Measurements from ENCODE around the gene CFAP210.

Gene CFAP210, protein sequence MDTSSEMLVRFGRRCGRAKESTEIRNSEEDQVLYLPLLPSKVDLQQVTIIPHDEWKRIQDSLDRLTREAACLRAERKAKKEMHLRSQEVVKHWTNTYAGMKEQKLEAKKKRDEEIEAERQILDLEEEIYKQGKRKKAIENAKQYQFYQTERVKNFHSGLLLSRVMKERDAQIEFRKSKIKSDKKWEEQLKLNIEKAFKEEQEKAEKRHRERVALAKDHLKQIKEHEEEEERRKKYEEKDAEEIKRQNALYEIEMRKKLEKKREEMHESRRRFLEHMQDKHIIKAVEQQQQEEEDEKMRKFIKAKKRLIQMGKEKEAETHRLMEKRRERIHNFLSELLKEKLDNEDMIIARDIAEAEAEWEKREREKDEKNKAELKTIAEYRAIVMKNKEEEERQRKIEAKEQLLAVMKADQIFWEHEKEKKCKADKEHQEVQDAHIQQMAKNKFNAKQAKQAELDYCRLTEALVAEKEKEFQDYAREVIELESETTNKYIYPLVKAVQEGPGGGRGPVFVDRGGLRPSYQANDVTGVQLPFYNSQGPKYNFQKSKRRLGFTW

DNA sequence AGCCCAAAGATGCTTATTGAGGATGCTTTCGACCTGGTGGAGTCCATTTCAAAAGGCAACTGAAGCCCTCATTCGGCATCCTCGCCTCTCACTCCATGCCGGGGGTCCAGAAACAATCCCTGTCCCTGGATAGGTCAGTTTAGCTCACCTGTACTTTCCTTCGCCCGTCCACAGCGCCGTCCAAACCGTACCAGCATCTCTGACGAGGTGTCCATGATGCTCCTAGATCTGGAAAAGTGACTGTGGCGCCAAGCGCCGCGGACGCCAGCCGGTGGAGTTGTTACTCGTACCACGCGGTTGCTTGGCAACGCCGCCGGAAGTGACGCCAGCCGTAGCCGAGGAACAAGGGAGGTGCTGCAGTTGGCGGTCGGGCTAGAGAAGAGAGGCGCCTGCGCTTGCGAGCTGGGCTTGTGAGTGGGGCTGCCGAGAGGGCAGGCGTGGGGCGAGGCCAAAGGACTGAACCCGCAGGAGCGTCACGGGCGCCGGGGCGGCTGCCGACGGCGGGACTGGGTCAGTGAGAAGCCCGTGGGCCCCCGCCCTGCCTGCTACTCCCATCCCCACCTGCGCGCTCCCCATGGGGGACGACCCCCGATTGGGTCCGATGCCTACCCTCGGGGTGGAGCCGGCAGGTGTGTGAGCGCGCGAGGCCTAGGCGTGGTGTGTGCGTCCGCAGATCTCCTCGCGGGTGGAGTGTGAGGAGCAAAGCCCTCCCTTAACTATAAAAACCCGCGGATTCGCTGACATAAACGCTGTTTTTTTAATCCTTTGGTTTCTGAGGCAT lies at the start of gene CFAP210, which contains the start of gene PHOSPHO2:
Gene CFAP210 (minus strand): TSS at position 293 of the 781 bp plus-strand sequence. CDS start 78 bp downstream, at position 215.
Gene PHOSPHO2 (plus strand): TSS at position 357 of the 781 bp plus-strand sequence. CDS start 6,503 bp downstream, outside the sequence.
- DNase-seq (ENCODE audit: low read depth) = peak; percentile 97

DNA sequence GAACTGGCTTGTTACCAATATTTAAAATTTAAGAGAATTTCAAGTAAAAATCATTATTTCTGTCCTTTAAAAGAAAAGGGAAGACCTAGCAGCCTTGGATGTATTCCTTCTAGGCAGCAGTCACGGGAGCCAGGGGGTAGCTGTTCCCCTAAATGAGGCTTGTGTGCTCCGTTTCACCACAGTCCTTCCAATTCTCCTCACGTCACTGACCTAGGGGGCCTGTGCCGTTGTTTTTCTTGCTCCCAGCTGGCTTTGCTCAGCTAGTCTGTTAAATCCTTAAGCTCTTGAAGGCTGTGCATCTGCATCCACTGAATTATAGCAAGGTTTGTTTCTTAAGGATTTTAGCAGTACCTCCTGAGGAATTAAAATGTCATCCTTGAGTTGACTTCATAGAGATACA lies 49.3 kb upstream of the CFAP210 start:
- DNase-seq (ENCODE audit: low read depth) = no peak

DNA sequence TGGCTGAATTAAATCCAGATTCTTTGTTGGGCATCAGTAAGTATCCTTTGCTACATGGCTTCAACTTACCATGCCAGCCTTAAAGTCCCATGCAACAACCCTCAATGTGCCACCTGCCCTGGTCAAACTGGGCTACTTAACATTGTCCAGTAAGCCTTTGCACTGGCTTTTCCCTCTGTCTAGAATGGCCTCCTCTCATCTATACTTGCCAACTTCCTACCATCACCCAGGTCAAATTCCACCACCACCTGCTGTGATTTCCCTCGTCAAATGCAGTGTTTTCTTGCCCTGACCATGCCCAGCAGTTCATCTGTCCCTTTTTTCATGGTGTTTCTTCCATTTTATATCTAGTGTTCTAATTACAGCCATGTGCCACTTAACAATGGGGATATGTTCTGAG lies 45.1 kb upstream of the CFAP210 start:
- no peak for DNase-seq (ENCODE audit: low read depth)

DNA sequence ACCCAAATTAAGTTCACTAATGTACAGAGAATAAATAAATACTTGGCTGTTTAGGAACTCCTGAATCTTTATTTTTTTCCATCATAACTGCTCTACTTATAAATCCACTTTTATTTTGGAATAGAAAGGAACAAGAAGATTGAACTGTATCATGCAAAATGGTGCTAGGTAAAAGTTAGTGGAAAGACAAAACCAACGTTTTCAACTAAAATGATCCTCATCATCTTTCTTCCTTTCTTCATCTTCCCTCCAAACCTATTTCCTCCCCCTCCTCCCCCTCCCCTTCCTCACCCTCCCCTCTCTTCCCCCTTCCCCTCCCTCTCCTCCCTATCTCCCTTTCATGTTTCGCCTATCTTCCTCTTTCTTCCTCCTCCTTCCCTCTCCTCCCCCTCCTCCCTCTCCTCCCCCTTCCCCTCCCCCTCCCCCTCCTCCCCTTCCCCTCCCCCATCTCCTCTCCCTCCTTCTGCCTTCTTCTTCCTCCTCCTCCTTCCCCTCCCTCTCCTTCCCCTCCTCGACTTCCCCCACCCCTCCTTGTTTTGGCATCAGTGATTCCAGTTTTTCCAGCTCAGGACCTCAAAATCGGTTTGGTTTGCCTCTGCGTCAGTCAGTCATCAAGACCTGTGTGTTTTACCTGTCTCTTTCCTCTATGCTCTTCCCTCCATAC lies 44.5 kb upstream of the CFAP210 start:
- DNase-seq (ENCODE audit: low read depth) = no peak

DNA sequence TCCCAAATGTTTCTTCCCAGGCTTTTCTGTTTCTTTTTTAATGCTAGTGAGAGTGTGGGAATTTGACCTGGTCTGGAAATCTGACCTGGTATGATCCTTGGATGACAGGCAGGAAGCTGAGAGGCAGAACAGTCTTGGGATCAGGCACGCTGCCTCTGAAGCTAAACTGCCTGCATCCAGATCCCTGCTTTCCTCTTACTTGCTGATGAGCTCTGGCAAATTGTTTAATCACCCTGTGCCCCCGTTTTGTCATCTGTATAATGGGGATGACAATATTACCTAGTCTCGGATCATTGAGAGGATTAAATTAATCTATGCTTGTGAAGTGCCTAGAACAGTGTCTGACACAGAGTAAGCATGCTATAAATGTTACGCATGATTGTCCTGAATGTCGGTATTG lies 42.7 kb upstream of the CFAP210 start:
- peak; percentile 10 for DNase-seq (ENCODE audit: low read depth)

DNA sequence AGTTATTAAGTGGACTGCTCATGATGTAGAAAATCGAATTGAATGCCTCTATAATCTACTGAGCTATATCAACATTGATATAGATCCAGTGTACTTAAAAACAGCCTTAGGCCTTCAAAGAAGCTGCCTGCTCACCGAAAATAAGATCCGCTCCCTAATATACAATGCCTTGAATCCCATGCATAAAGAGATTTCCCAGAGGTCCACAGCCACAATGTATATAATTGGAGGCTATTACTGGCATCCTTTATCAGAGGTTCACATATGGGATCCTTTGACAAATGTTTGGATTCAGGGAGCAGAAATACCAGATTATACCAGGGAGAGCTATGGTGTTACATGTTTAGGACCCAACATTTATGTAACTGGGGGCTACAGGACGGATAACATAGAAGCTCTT lies 41.4 kb upstream of the CFAP210 start:
- DNase-seq (ENCODE audit: low read depth) = no peak

DNA sequence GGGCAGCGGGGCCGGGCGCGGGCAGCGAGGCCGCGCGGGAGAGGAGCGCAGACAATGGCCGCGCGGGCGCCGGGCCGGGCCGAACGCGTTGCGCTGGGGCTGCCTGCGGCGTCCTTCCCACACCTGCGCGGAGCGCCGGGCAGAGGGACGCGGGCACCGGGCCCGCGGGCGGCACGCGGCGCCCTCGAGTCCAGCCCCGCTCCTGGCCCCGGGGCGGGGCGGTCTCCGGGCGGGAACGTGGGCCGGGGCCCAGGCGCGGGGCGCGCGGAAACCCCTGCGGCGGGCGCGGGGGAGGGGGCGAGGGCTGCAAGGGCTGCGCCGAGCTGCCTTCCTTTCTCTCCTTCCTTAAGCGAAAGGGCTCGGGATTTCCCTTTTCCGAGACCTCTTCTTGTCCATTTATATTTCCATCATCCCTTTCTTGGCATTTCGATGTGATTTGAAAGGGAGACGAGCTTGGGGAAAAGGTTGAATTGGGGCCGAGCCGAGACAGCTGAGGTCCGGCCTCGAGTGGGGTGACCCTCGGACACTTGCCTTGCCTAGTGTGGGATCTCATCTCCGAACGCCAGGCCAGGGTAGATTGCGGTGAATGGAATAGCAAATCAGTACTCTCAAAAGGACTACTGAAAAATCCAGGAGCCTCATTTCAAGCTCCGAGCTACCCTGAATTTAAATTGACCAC lies 40.1 kb upstream of the CFAP210 start:
- peak; percentile 3 for DNase-seq (ENCODE audit: low read depth)

DNA sequence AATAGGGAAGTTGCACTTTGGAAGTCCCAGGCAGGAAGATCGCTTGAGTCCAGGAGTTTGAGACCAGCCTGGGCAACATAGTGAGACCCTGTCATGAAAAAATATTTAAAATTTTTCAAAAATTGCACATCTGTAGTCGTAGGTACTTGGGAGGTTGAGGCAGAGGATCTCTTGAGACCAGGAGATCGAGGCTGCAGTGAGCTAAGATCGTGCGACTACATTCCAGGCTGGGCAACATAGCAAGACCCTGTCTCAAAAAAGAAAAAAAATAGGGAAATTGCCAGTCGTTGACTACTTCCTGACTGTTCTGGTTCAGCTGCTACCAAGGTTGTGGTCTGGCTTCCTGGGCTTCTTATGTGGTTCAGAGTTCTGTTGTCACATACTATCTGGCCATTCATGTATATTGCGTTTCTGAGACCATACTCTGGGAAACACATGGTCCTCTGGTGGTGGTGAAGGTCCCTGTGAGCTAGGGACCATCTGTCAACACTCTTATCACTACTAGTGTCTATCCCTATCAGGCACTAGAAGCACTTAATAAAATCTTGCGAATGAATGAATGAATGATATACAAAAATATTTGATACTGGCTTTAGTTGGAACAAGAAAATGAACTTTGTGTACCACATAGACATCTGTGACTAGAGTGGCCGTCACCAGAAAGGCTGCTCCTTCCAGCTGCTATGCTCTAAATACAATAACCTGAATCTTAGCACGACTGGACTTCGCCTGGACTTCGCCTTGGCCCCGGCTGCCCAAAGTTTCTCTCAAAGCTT lies 38.6 kb upstream of the CFAP210 start:
- no peak for DNase-seq (ENCODE audit: low read depth)

DNA sequence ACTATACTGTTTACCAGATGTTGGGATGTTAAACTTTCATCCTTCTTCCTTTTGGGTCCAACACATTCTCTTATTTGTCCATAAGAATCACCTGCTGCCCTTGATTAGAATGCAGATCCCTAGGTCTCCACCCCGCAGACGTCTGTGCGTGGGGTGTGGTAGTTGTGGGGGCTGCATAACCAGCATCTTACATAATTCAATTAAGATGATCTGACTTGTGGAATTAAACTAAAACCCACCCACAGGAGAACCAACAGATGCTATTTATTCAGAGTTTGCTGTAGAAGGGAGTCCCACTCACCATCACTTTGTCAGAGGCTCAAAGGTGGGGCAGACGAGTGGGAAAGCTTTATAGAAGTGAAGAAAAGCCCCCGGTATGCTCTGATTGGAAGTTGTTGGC lies 37.9 kb upstream of the CFAP210 start:
- DNase-seq (ENCODE audit: low read depth) = no peak

DNA sequence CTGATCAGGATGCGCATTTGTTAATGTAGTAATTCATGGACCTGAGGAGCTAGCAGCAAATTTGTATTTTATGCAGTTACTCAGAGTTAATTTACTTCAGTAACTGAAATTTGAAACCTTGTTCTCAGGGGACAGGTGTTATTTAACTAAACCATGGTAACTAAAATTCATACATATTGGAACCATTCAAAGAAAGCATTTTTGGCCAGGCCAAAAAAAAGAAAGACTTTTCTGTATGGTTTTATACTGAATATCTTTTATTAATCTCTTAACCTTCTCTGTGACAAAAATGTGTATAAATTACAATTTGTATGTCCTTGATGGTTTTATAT lies 35.0 kb upstream of the CFAP210 start:
- no peak for DNase-seq (ENCODE audit: low read depth)

DNA sequence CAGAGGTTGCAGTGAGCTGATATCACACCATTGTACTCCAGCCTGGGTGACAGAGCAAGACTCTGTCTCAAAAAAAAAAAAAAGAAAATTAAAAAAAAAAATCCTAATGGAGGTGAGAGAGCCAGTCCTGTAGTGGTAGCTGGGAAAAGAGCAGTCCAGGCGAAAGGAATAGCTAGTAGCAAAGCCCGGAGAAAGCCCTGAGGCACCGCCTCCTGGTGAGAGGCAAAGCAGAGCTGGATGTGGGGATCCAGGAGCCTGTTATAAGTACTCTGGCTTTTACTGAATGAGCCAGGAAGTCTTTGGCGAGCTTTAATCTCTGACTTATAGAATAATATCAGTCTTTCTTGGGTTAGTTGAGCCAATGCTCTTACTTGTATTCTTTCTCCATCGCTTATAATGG lies 32.9 kb upstream of the CFAP210 start:
- no peak for DNase-seq (ENCODE audit: low read depth)

DNA sequence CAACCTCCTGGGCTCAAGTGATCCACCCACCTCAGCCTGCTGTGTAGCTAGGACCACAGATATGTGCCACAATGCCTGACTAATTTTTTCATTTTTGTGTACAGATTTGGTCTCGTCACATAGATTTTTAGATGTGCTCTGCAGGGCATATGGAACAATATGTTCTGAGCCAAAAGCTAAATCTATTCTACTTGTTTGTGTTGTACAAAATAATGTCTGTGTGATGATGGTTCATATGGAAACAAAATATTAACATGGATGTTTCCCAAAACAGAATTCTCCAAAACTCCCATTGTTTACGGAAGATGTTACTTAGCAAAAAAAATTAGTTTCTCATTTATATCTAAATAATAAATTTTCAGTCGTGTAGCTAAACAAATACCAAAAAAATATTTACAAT lies 26.8 kb upstream of the CFAP210 start:
- no peak for DNase-seq (ENCODE audit: low read depth)

DNA sequence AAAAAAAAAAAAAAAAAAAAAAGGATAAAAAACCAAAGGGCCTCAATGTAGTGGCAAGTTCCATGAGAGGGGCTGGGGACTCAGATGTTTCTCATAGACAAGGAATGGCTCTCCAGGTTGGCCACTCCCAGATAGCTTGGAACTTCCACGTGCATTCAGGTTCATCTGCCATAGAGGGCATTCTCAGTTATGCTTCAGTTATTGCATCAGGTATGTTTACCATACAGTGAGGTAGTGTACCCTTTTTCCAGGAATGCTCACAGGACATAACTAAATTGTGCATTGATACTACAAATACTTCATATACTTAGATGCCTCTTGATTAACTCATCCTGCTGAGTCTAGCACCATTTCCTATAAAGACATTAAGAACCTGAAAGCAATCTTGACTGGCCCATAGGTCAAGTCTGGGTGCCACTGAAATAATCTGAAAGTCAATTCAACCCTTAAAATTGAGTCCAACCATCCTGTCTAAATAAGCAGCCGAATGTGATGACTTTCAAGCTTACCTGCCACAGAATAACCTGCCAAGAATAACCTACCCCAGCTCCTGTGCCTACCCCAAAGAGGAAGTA lies 24.8 kb upstream of the CFAP210 start:
- no peak for DNase-seq (ENCODE audit: low read depth)

DNA sequence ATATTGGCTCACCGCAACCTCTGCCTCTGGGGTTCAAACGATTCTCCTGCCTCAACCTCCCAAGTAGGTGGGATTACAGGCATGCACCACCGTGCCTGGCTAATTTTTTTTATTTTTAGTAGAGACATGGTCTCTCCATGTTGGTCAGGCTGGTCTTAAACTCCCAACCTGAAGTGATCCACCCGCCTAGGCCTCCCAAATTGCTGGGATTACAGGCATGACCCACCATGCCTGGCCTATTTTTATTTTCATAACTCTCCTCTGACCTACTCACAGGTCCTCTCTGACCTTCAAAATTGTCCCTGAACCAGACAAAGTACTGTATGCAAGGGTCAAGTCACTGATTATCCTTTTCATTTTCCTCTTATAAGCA lies 23.5 kb upstream of the CFAP210 start:
- DNase-seq (ENCODE audit: low read depth) = no peak

DNA sequence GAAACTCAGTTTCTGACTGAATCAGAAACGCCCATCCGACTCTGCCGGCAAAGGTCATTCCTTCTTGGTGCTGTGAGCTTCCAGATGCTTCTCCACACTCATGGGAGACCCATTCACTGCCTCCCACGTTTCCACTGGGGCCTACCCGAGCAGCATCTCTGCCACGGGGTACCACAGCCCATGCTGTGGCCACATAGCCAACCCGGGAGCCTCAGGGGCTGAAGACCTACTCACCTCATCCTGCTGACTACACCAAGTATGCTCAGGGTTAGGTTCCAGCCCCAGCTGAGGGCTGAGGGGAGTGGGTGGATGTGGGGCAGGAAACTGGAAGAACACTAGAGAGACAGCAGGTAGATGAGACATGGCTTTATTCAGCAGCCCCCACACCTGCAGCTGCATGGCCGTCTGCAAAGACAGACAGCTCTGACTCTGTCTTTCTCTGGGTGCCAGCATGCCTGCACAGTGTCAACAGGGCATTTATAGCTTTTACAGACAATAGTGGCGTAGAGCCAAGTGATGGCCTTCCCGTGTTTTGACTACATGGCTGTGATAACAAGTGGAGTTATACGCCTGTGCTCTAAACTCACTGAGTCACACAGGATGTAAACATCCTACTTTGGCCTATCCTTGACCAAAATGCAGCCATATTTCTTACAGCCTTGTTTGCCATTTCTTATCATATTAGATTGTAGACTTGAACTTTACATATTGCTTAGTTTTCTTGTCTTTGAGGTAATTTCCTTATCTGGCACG lies 22.9 kb upstream of the CFAP210 start:
- peak; percentile 11 for DNase-seq (ENCODE audit: low read depth)

DNA sequence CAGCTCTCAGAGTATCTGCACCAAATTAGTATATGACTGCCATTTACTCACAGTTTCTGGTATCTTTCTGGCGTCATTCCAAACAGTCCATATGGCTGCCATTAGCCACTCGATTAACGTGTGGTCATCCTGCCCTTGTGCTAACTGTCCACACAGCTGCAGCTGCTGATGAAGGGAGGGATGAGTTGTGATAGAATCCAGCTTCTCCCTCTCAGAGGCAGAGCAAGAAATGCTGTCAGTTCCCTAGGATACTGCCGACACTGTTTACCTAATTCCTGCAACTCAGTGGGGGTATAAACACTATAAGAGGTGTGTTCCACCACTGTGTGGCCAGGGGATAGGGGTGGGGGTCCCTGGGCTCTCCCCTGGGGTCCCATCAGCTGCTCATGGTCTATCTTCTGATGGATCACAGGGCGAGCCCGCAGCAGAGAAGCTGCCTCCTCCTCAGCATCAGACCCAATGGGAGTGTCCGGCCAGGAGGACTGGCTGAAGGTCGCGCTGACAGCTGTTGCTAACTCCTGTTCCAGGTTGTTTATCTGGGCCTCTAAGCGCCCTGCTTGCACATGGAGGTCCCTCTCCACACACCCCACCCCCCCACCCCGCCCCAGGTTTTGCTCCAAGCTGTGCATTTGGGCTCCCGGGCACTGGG lies 22.2 kb upstream of the CFAP210 start:
- DNase-seq (ENCODE audit: low read depth) = peak; percentile 86

DNA sequence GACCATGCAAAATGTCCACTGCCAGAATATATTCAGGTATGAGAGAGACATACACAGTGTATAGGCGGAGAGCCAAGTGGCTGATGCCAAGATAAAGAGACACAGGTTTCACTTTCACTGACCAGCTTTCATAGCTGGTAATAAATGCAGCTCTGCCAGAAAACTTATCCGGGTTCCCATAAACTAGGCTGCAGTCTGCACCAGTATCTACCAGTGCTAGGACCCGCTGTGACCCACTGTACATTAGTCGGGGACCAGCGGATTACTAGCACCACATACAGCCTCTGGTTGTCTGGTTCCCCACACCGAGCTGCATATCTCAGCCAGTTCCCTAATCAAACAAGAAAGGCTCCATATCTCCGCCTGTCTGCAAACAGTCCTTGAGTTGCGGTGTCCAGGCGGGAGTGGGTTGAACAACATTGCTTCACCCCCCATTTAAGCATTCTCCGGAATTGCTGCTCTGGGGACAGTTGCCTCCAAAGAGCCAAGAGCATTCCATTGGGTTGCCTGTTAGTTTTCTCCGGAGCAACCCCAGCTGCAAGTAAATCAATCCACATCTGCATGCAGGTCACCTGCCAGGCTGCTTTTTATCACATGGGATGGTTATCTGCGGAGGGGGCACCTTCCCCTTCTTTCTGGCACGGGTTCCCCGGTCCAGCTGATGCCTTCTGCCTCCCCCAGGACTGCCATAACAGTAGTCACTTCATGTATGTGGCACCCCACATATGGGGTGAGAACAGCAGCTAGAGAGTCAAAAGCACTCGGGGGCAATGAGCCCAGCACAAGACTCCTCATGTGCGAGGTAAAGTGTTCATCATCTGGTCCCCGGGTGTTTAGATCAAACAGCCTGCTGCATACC lies 21.4 kb upstream of the CFAP210 start:
- peak; percentile 39 for DNase-seq (ENCODE audit: low read depth)

DNA sequence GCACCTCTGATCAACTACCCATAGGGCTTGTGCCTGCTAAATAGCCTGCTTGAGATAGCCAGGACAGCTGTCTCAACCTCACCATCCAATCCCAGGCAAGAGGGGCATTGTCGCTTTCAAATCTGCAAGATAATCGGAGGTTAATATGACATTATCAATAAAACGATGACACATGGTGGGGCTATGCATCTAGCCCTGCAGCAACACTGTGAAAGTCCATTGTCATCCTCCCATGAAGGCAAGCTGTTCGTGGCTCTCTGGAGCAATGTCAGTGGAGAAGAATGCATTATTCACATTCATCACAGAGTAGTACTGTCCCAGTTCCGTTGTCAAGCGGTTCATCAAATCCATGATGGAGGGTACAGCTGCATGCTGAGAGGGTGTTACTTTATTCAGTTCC lies 20.5 kb upstream of the CFAP210 start:
- DNase-seq (ENCODE audit: low read depth) = peak; percentile 58

DNA sequence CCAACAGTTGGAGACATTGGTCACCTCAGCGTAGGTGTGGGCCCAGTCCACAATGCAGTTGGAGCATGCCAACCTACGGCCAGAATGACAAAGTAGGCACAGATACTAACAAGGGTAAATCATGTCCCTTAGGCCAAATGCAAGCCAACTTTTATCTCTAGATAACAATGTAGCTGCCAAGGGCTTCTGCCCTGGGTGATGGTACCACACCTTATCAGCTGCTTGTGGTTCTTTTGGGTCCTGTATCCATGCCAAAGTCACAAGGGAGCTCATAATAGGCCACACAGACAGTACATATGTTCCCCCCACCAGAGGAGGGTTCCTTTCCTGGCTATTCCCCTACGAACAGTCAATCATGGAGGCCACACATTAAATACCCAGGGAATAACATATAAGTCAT lies 19.1 kb upstream of the CFAP210 start:
- DNase-seq (ENCODE audit: low read depth) = no peak

All from EH (cell line).